GM12875 (cell line): ENCODE results near the gene DHRS3.

Source experiments
- H3K4me3 ChIP-seq: one replicate; pipeline ENCODE4 v1.5.1; 2011; ENCODE audit warnings: low read depth, low read length, control low read depth
- CTCF ChIP-seq: IDR thresholded peaks from 2 replicates; pipeline ENCODE4 v1.5.1; 2011; ENCODE audit warnings: low read depth, mild to moderate bottlenecking, control low read depth, inconsistent platforms, low read length, moderate library complexity, borderline replicate concordance; ENCODE audit not compliant: insufficient read depth

The DHRS3 gene

GRCh38 chr1:12636098-12636950 is 18.3 kb upstream of the DHRS3 start:
- no peak for TF ChIP-seq CTCF
- H3K4me3 ChIP-seq: no peak overlapping the region

- no peak for TF ChIP-seq CTCF
- H3K4me3 ChIP-seq: no peak overlapping the region
Observed at GRCh38 chr1:12634696-12635202, 16.7 kb upstream of the DHRS3 start.

GRCh38 chr1:12634156-12634555 is 16.1 kb upstream of the DHRS3 start:
- no peak for TF ChIP-seq CTCF

GRCh38 chr1:12631571-12631970 is 13.6 kb upstream of the DHRS3 start:
- H3K4me3 ChIP-seq: no peak overlapping the region
- no peak for TF ChIP-seq CTCF

More at GRCh38 chr1:12634156-12634555, 16.1 kb upstream of the DHRS3 start:
- no peak overlapping the region for H3K4me3 ChIP-seq

GRCh38 chr1:12630946-12631530 is 13.0 kb upstream of the DHRS3 start:
- H3K4me3 ChIP-seq: no peak overlapping the region
- TF ChIP-seq CTCF: no peak

GRCh38 chr1:12629985-12630760 is 12.2 kb upstream of the DHRS3 start:
- no peak for TF ChIP-seq CTCF
- H3K4me3 ChIP-seq: no peak overlapping the region
